ENCODE measurements around the gene CASD1. TPM values are rescaled to one million over a fixed set of nuclear protein-coding genes. Genes with fewer than 3 reads are reported as not detected.

The CASD1 gene
- total RNA-seq, 4 donors from 2014 or later, result 8.5 to 72.6 (median 25.0) TPM

GRCh38 chr7:94511718-94512117 lies 2.1 kb downstream of the CASD1 start:
- TF ChIP-seq, protein P1, sequence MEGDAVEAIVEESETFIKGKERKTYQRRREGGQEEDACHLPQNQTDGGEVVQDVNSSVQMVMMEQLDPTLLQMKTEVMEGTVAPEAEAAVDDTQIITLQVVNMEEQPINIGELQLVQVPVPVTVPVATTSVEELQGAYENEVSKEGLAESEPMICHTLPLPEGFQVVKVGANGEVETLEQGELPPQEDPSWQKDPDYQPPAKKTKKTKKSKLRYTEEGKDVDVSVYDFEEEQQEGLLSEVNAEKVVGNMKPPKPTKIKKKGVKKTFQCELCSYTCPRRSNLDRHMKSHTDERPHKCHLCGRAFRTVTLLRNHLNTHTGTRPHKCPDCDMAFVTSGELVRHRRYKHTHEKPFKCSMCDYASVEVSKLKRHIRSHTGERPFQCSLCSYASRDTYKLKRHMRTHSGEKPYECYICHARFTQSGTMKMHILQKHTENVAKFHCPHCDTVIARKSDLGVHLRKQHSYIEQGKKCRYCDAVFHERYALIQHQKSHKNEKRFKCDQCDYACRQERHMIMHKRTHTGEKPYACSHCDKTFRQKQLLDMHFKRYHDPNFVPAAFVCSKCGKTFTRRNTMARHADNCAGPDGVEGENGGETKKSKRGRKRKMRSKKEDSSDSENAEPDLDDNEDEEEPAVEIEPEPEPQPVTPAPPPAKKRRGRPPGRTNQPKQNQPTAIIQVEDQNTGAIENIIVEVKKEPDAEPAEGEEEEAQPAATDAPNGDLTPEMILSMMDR (IDR thresholded peaks at IDR 0.05), result no peak
- no peak for TF ChIP-seq POLR2A (IDR thresholded peaks at IDR 0.05)

GRCh38 chr7:94512735-94513564 lies 3.3 kb downstream of the CASD1 start:
- Histone ChIP-seq H3K27me3 (no peaks in the 10 kb centered on the region), H3K9me3 (no peaks in the 10 kb centered on the region), H3K27ac (no peak overlapping the region), H3K4me3 (no peak overlapping the region), H3K36me3 (peaks cover 0 to under 1% of the 10 kb centered on the region in 2 donors), H3K4me1 (no peaks in the 10 kb centered on the region)
- TF ChIP-seq POLR2A (IDR thresholded peaks at IDR 0.05), result no peak
- TF ChIP-seq, protein P1 (IDR thresholded peaks at IDR 0.05), result no peak
- no peak for DNase-seq
- intact Hi-C loops (cut with DNase I; ENCODE audit: low total_unique reads), result no loop called here

More at GRCh38 chr7:94511718-94512117, 2.1 kb downstream of the CASD1 start:
- H3K27ac ChIP-seq, result no peak overlapping the region
- H3K4me3 ChIP-seq, result no peak overlapping the region
- no peaks in the 10 kb centered on the region for H3K36me3 ChIP-seq
- no peak for DNase-seq
- H3K27me3 ChIP-seq, result no peaks in the 10 kb centered on the region
- H3K9me3 ChIP-seq, result no peaks in the 10 kb centered on the region
- H3K4me1 ChIP-seq, result no peaks in the 10 kb centered on the region
- intact Hi-C loops (cut with DNase I; ENCODE audit: low total_unique reads), result no loop called here

GRCh38 chr7:94513565-94513860 lies 3.9 kb downstream of the CASD1 start:
- no peak for TF ChIP-seq POLR2A (IDR thresholded peaks at IDR 0.05)
- TF ChIP-seq, protein P1 (IDR thresholded peaks at IDR 0.05), result no peak
- Histone ChIP-seq H3K27me3 (no peaks in the 10 kb centered on the region), H3K27ac (no peak overlapping the region), H3K4me1 (no peaks in the 10 kb centered on the region), H3K36me3 (peaks cover 0 to 4% of the 10 kb centered on the region in 2 donors), H3K9me3 (no peaks in the 10 kb centered on the region), H3K4me3 (no peak overlapping the region)
- no peak for DNase-seq
- intact Hi-C loops (cut with DNase I; ENCODE audit: low total_unique reads), result no loop called here

DNA sequence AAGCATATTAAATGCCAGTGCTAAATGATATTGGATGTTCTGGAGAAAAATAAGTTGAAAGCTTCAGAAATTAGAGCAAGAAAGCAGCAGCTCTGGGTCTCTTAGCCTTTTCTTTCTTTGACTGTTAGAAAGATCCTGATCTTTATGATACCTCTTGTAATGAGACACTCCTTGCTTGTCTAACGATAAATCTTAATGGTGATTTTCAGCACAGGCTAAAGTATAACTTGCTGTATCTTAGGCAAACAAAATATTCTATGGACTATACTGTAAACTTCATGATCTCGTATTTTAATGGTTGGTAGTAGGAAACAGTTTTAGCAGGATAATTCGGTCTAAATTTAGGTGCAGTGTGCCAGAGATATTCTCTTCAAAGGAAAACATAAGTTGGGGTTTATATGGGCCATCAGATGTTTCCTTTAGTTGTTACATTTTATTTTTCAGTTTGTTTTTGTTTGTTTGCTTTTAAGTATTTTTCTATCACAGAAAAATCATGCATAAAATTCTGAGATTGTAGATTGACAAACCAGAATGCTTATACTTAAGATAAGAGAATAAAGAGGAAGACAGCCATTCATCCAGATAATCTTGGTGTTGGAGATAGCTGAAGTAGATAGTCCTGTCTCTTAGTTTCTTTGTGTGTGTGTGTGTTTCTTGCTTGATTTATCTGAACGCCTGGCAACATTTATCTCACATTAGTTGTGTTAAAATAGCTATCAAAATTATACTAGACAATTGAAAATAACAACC lies 4.7 kb downstream of the CASD1 start:
- Histone ChIP-seq H3K4me3 (no peak overlapping the region), H3K27me3 (no peaks in the 10 kb centered on the region), H3K9me3 (no peaks in the 10 kb centered on the region), H3K36me3 (peaks cover 0 to 4% of the 10 kb centered on the region in 2 donors), H3K4me1 (no peaks in the 10 kb centered on the region), H3K27ac (no peak overlapping the region)
- TF ChIP-seq POLR2A (IDR thresholded peaks at IDR 0.05), result no peak
- TF ChIP-seq, protein P1 (IDR thresholded peaks at IDR 0.05), result no peak
- DNase-seq, result no peak
- intact Hi-C loops (cut with DNase I; ENCODE audit: low total_unique reads), result no loop called here

GRCh38 chr7:94514917-94515316 lies 5.3 kb downstream of the CASD1 start:
- no peak for TF ChIP-seq POLR2A (IDR thresholded peaks at IDR 0.05)
- TF ChIP-seq, protein P1 (IDR thresholded peaks at IDR 0.05), result no peak
- Histone ChIP-seq H3K27me3 (no peaks in the 10 kb centered on the region), H3K9me3 (no peaks in the 10 kb centered on the region), H3K36me3 (peaks cover 0 to 4% of the 10 kb centered on the region in 2 donors), H3K4me1 (no peaks in the 10 kb centered on the region), H3K4me3 (no peak overlapping the region), H3K27ac (no peak overlapping the region)
- no peak for DNase-seq
- intact Hi-C loops (cut with DNase I; ENCODE audit: low total_unique reads), result no loop called here
